NCI-H82 (cell line): ENCODE data around the gene BCL2L2.

Source experiments
- DNase-seq: peaks from one replicate; lab custom pipeline; 2025; lab: John Stamatoyannopoulos, UW

Gene BCL2L2

GRCh38 chr14:23355871-23356435 lies 49.3 kb downstream of the BCL2L2 start:
- no peak for DNase-seq

GRCh38 chr14:23356662-23357061 lies 50.0 kb downstream of the BCL2L2 start:
- DNase-seq, result no peak

DNA sequence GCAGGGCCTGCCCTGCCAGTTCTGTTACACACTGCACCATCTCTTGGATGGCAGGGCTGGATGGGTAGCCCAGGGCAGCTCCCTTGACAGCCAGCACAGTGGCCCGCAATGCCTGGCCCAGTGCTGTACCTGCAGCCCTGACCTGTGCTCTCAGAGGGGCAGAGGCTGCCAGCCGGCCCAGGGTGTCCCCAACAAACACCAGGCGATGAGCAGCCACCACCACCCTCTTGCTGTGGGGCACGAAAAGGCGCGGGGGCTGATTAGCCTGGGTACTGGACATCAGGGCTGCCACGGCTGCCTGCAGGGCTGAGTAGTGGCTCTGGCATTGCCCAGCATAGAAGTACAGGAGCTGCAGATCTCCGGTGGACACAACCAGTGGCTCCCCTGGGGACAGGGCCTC lies 50.6 kb downstream of the BCL2L2 start:
- no peak for DNase-seq

DNA sequence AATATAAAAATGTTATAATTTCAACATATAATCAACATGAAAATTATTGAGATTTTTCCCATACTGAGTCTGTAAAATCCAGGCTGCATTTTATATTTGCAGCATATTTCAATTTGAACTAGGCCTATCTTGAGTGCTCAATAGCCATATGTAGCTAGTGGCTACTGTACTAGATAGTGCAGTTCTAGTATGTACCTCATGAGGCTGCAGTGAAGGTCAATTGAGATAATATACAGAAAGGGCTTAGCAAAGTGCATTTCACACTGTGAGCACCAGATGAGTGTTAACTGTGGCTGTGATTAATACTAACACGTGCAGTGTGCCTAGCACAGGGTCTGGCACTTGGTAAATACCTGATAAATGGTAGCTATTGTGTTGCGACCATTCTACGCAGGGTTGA lies 51.4 kb downstream of the BCL2L2 start:
- peak; percentile 85 for DNase-seq

DNA sequence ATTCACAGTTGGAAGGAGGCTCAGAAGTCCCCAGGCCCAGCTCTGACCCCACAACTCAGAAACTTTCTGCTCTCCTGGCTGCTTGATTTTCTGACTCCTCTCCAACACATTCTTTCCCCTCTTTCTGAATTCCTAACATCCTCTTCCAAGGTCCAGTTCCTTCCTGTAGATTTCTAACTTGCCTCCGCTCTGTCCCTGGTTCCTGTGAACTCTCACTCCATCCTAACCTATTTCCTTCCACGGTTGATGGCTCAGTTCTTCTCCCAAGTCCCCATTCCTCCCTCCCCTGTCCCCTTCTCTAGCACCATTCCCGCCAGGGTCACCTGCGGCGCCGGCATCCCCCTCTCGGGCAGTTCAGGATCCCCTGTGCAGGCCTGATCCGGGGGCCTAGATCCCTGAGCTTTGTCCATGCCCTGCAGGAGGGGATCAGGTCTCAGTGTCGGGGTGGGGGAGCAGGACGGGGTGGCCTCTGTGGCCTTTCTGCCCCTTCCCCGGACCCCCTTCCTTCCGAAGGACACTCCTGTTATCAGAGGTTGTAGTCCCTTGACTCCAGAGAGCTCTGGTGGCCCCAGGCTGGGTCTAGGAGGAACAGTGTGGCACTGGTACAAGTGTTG lies 52.0 kb downstream of the BCL2L2 start:
- no peak for DNase-seq

DNA sequence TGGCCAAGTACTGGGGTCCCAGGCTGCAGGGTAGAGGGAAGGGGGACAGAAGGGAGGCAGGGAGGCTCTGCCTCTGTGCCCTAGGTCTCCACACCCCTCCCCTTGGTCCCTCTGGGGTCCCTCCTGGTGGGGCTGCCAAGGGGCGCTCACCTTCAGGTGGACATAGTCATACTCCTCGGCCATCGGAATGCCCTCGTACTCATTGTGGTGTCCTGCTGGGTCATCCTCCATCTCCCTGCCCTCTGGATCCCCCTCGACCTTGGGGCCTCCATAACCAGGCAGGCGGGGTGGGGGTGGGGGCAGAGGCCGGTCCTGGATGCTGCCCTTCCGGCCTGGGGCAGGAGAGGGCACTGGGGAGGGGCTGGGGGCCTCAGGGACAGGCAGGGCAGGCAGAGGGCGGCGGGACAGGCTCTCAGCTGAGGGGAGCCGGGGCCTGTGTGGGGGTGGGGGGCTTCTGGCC lies 52.6 kb downstream of the BCL2L2 start:
- no peak for DNase-seq

DNA sequence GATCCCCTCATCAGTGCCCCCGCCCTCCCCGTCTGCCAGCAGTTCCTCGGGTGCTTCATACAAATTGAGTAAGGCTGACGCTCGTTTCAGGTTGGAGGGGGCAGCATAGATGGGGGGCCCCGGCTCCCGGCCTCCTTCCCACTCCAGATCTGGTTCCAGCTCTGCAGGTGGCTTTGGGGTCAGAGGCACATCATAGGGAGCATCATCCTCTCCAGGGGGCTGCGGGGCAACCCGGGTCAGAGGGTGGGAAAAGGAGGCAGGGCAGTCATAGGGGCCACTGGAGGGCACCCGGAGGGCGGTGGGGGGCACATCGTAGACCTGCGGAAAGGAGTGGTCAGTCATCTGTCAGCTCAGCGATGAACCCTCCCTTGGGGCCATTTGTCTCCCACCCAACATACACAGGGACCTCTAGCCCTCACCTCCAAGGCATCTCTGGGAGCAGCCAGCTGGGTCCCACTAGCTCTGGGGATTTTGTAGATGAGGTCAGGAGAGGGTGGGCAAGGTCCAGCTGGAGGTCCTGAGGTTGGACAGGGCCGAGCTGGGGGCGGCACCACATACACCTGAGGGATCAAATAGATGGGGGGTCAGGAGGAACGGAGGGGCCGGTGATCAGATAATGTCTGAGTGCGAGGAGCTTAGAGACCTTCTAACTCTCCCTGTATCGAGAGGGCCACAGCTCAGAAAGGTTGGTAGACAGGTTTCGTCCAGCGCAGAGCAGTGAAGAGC lies 53.3 kb downstream of the BCL2L2 start:
- DNase-seq, result no peak

- no peak for DNase-seq
Observed at GRCh38 chr14:23360496-23360895, 53.9 kb downstream of the BCL2L2 start.

GRCh38 chr14:23361320-23361719 lies 54.7 kb downstream of the BCL2L2 start:
- no peak for DNase-seq
